Esophagus squamous epithelium (tissue), 4 donors: ENCODE results near the gene ASPN.

ENCODE experiments used
- CTCF ChIP-seq, 6 experiments: fragments of 450-650 bp in 4 of 6; fragments of 200-600 bp in 2 of 6; sonication (generic) in 2 of 6; IDR thresholded peaks; one replicate each; pipeline ENCODE4 v1.5.1; 2016 to 2019; ENCODE audit warnings: antibody characterized with exemption in 6 of 6, mild to moderate bottlenecking in 4 of 6, moderate library complexity in 4 of 6
- POLR2A ChIP-seq, 4 donors: fragments of 450-650 bp; IDR thresholded peaks; one replicate each; pipeline ENCODE4 v1.6.1; 2017; ENCODE audit warnings: antibody characterized with exemption in 4 of 4, mild to moderate bottlenecking in 4 of 4, moderate library complexity in 3 of 4

- no peak for TF ChIP-seq CTCF (IDR thresholded peaks at IDR 0.05)
- no peak for TF ChIP-seq POLR2A (IDR thresholded peaks at IDR 0.05)
Measured at GRCh38 chr9:92480291-92480771, 2.0 kb downstream of the ASPN start.
